HEK293T (cell line): ENCODE results near the gene RPH3AL.

Experiments used
- BHLHE40 ChIP-seq: fragments of 450-650 bp; IDR thresholded peaks from 2 replicates; pipeline ENCODE4 v1.6.1; 2016; ENCODE audit warnings: mild to moderate bottlenecking, moderate library complexity, borderline replicate concordance
- CTBP1 ChIP-seq: fragments of 450-650 bp; IDR thresholded peaks from 2 replicates; pipeline ENCODE4 v1.6.1; 2016; ENCODE audit warnings: borderline replicate concordance
- ELF4 ChIP-seq: fragments of 450-650 bp; IDR thresholded peaks from 2 replicates; pipeline ENCODE4 v1.6.1; 2017; ENCODE audit warnings: antibody characterized with exemption
- FOXA1 ChIP-seq: fragments of 450-650 bp; IDR thresholded peaks from 2 replicates; pipeline ENCODE4 v1.6.1; 2016; ENCODE audit warnings: mild to moderate bottlenecking
- FOXK2 ChIP-seq: fragments of 450-650 bp; IDR thresholded peaks from 2 replicates; pipeline ENCODE4 v1.6.1; 2016; ENCODE audit warnings: mild to moderate bottlenecking
- FOXM1 ChIP-seq: fragments of 450-650 bp; IDR thresholded peaks from 2 replicates; pipeline ENCODE4 v1.6.1; 2017; ENCODE audit warnings: mild to moderate bottlenecking, borderline replicate concordance
- HDGF ChIP-seq: fragments of 450-650 bp; IDR thresholded peaks from 2 replicates; pipeline ENCODE4 v1.6.1; 2017; ENCODE audit warnings: antibody characterized with exemption, borderline replicate concordance
- L3MBTL2 ChIP-seq: fragments of 450-650 bp; conservative IDR thresholded peaks from 2 replicates; pipeline ENCODE4 v1.6.1; 2016; ENCODE audit warnings: mild to moderate bottlenecking
- LEF1 ChIP-seq: fragments of 450-650 bp; IDR thresholded peaks from 2 replicates; pipeline ENCODE4 v1.6.1; 2017; ENCODE audit warnings: mild to moderate bottlenecking, borderline replicate concordance
- NFRKB ChIP-seq: fragments of 450-650 bp; IDR thresholded peaks from 2 replicates; pipeline ENCODE4 v1.6.1; 2016; ENCODE audit warnings: mild to moderate bottlenecking, moderate library complexity
- PKNOX1 ChIP-seq: fragments of 450-650 bp; IDR thresholded peaks from 2 replicates; pipeline ENCODE4 v1.6.1; 2016
- SP1 ChIP-seq: fragments of 450-650 bp; IDR thresholded peaks from 2 replicates; pipeline ENCODE4 v1.6.1; 2017
- SUZ12 ChIP-seq: fragments of 450-650 bp; IDR thresholded peaks from 2 replicates; pipeline ENCODE4 v1.6.1; 2016; ENCODE audit warnings: mild to moderate bottlenecking

DNA sequence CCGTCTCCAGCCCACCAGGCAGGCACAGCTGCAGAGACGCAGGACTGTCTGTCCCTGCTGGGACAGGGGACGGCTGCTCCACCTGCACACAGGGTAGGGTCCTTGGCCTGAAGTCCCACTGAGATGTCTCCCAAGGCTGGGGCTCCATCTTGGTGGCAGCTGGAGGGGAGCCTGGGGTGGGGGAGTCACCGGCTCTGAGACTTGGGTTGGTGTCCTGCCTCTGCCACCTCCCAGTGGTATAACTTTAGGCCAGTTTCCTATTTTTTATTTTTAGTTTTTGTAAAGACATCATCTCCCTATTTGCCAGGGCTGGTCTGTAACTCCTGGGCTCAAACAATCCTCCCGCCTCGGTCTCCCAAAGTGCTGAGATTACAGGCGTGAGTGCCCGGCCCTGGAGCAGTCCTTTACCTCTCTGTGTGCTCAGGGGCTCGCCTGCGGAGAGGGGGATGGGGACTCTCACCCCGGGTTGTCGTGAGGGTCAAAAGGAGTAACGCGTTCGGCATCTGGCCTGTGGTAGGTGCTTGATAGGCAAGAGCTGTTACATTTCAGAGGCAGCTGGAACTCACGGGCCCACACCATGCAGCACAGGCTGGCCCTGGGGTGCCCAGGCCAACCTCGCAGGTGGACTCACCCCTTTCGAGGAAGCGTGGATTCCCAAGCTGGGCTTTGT lies 124.5 kb downstream of the RPH3AL start:
- no peak for TF ChIP-seq SUZ12
- no peak for TF ChIP-seq NFRKB
- TF ChIP-seq ELF4: no peak
- no peak for TF ChIP-seq HDGF
- no peak for TF ChIP-seq FOXM1
- TF ChIP-seq BHLHE40: no peak
- TF ChIP-seq L3MBTL2: no peak
- TF ChIP-seq LEF1: no peak
- no peak for TF ChIP-seq CTBP1
- no peak for TF ChIP-seq PKNOX1
- no peak for TF ChIP-seq SP1
- no peak for TF ChIP-seq FOXA1
- TF ChIP-seq FOXK2: no peak
